ENCODE data around the gene KLHL36. TPM values are rescaled to one million over a fixed set of nuclear protein-coding genes. Genes with fewer than 3 reads are reported as not detected.
"Not testable (repeated sequence)": the region's sequence is repeated elsewhere in the genome, so short reads cannot be mapped to it uniquely, and the experiment has no call there.

KLHL36 gene
- total RNA-seq, 2 experiments from 2014 or later = 31.4 to 32.6 TPM

GRCh38 chr16:84616515-84616914 lies 31.8 kb upstream of the KLHL36 start:
- peak; percentile 51 for DNase-seq
- Mint-ChIP-seq H3K36me3 (ENCODE audit: low read depth) (peaks cover 53% of the 10 kb centered on the region), H3K9me3 (ENCODE audit: insufficient read depth) (no peaks in the 10 kb centered on the region), H3K4me3 (peak overlapping the region; percentile 98), H3K27me3 (ENCODE audit: low read depth) (peaks cover 6% of the 10 kb centered on the region), H3K4me1 (ENCODE audit: low read depth) (peaks cover 63% of the 10 kb centered on the region), H3K27ac (peak overlapping the region; percentile 88)
- peak; percentile 10 for ATAC-seq
- POLR2A ChIA-PET = interaction anchor here (0.6 to 4.4 kb wide), 7 partner anchors 10 to 102 kb away, joined by 3 to 35 read pairs (median 8); no protein-coding TSS in a partner anchor
- CTCF ChIA-PET = interaction anchor here (0.7 to 2.9 kb wide), 8 partner anchors 18 to 123 kb away, joined by 3 to 18 read pairs (median 4); no protein-coding TSS in a partner anchor

DNA sequence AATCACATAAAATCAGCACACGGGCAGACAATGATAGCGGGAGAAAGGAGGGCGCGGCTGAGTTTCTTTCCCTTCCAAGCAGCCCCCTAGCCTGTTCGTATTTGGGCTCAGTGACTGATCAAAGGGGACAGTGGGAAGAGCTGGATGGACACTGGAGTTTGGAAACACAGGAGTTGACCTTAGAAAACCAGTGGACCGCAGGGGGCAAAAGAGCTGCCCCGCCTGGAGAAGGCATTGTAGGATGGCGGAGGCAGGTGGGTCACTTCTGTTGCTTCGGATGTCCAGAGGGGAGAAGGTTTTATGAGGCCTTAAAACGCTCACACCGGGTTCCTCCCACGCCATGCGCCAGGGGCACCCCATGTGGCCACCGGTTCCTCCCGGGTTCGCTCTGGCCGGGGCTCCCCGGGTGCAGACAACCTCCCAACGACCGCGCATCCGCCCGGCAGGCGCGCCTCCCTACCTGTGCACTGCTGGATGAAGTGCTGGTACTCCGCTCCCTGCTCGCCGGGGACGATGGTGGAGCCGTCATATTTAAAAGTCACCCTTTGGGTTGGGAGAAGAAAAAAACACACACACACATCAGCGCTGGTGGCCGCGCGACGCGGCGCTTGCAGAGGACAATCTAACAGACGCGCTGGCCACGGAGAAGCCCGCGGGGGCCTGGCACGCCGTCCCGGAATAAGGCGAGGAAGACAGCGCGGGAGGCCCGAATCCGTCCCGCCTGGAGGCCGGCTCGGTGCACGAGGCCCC lies 31.1 kb upstream of the KLHL36 start:
- H3K4me3 Mint-ChIP-seq = peak overlapping the region; percentile 98
- peaks cover 62% of the 10 kb centered on the region for H3K4me1 Mint-ChIP-seq (ENCODE audit: low read depth)
- ChIA-PET CTCF (interaction anchor here (0.7 to 2.9 kb wide), 9 partner anchors 18 to 122 kb away, joined by 3 to 18 read pairs (median 4); no protein-coding TSS in a partner anchor), POLR2A (interaction anchor here (0.8 to 4.4 kb wide), 9 partner anchors 11 to 110 kb away, joined by 3 to 35 read pairs (median 6); no protein-coding TSS in a partner anchor)
- peaks cover 46% of the 10 kb centered on the region for H3K36me3 Mint-ChIP-seq (ENCODE audit: low read depth)
- ATAC-seq (peak; percentile 57), DNase-seq (peak; percentile 70)
- no peaks in the 10 kb centered on the region for H3K9me3 Mint-ChIP-seq (ENCODE audit: insufficient read depth)
- H3K27ac Mint-ChIP-seq = peak overlapping the region; percentile 88
- H3K27me3 Mint-ChIP-seq (ENCODE audit: low read depth) = peaks cover 6% of the 10 kb centered on the region

DNA sequence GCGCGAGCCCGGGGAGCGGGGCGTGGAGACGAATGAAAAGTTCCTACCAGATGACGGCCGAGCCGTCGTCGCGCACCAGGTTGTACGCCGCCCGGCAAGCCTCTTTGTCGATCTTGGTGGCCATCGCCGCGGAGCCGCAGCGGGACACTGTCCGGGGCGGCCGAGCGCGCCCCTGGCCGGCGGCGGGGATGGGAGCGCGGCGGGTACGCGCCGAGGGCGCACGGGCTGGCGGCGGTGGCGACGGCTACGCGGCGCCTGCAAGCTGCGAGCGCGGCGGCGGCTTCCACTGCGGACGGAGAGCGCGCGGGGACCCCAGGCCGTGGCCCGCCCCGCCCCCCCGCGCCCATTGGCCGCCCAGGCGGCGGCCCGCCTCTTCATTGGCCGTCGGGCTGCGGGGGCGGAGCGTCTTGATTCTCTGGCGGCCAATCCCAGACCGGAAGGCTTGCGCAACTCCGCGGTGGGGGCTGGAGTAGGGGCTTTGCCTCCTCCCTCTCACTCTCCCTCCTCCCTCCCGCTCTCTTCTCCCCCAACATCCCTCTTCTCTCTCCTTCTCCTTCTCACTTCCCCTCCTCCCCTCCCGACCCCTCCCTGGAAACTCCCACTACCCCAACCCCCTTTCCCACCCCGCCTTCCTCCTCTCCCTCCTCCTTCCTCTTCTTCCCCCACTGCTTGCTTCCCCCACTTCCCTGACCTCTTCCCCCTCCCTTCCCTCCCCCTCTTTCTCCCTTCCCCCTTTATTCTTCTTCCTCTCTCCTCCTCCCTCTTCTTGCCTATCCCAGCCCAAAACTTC lies 30.3 kb upstream of the KLHL36 start, which contains the start of gene COTL1:
Gene COTL1, minus strand, starts transcription at position 288 of the 790 bp plus-strand sequence. Its CDS starts 164 bp downstream, at position 124.
- H3K4me1 Mint-ChIP-seq (ENCODE audit: low read depth) = peaks cover 58% of the 10 kb centered on the region
- peak within 1 kb of the TSS; percentile 88 for H3K27ac Mint-ChIP-seq
- H3K27me3 Mint-ChIP-seq (ENCODE audit: low read depth) = peaks cover 6% of the 10 kb centered on the region
- peaks cover 43% of the 10 kb centered on the region for H3K36me3 Mint-ChIP-seq (ENCODE audit: low read depth)
- ATAC-seq = peak; percentile 85
- peak; percentile 97 for DNase-seq
- ChIA-PET POLR2A (interaction anchor here (0.6 to 4.4 kb wide), 6 partner anchors 12 to 566 kb away, joined by 3 to 35 read pairs (median 4); no protein-coding TSS in a partner anchor), CTCF (interaction anchor here (0.7 to 2.3 kb wide), 5 partner anchors 17 to 121 kb away, joined by 3 to 7 read pairs (median 4); no protein-coding TSS in a partner anchor)
- H3K9me3 Mint-ChIP-seq (ENCODE audit: insufficient read depth) = no peaks in the 10 kb centered on the region
- peak within 1 kb of the TSS; percentile 98 for H3K4me3 Mint-ChIP-seq

DNA sequence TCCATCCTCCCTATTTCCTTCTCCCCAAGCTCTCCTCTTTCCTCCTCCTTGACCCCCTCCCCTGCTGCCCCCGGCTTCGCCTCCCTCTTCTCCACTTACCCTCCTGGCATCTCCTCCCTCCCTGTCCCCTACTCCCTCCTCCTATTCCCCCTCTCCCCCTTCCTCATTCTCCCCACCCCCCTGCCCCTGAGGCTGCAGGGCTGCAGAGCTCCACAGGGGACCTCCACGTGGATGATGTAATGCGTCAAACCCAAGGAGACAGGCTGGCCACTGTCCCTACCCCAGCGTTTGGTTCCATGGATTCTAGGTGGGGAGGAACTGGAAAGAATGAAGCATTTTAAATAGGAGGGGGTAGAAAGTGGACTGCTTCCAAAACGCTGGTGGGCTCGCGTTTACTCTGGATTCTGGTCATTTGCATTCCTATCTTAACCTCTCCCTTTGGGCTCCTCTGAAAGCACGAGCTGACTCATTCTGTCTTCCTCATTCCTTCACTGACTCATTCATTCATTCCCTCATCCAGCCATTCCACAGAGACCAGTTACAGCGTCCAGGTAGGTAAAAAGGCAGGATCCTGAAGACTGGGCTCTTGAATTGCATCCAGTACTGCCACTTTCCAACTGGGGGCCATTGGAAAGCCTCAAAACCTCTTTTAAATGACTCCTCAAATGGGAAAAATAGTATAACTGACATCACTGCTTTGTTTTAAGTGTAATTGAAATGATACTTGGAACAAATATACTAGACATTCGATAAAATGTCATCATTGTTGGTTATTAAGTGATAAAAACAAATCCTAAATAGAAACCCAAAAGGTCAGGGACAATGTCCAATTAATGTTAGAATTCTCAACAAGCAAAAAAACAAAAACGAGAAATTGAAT lies 29.5 kb upstream of the KLHL36 start:
- Mint-ChIP-seq H3K4me1 (ENCODE audit: low read depth) (peaks cover 49% of the 10 kb centered on the region), H3K27ac (no peak overlapping the region), H3K9me3 (ENCODE audit: insufficient read depth) (no peaks in the 10 kb centered on the region), H3K27me3 (ENCODE audit: low read depth) (peaks cover 10% of the 10 kb centered on the region), H3K4me3 (peak overlapping the region; percentile 32), H3K36me3 (ENCODE audit: low read depth) (peaks cover 34% of the 10 kb centered on the region)
- ATAC-seq (no peak), DNase-seq (peak; percentile 21)
- CTCF ChIA-PET = interaction anchor here (0.7 to 7.4 kb wide), 9 partner anchors 18 to 121 kb away, joined by 3 to 100 read pairs (median 4); no protein-coding TSS in a partner anchor
- POLR2A ChIA-PET = interaction anchor here (0.6 to 4.4 kb wide), 6 partner anchors 13 to 567 kb away, joined by 3 to 35 read pairs (median 4); no protein-coding TSS in a partner anchor

DNA sequence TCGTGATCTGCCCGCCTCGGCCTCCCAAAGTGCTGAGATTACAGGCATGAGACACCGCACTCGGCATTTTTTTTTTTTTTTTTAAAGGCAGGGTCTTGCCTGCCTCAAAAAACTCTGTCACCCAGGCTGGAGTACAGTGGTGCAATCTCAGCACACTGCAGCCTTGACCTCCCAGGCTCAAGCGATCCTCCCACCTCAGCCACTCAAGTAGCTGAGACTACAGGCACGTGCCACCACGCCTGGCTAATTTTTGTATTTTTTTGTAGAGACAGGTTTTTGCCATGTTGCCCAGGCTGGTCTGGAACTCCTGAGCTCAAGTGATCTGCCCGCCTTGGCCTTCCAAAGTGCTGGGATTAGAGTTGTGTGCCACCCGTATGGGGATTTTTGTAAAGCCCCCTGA lies 27.4 kb upstream of the KLHL36 start:
- DNase-seq; ATAC-seq; H3K27ac Mint-ChIP-seq; H3K9me3 Mint-ChIP-seq (ENCODE audit: insufficient read depth); H3K4me3 Mint-ChIP-seq: not testable (repeated sequence)
- H3K36me3 Mint-ChIP-seq (ENCODE audit: low read depth) = peaks cover 14% of the 10 kb centered on the region
- ChIA-PET CTCF (interaction anchor here (0.7 to 7.4 kb wide), 22 partner anchors 9 to 344 kb away, joined by 3 to 100 read pairs (median 7); no protein-coding TSS in a partner anchor), POLR2A (interaction anchor here (0.8 to 1.3 kb wide), 3 partner anchors 26 to 101 kb away, joined by 3 to 4 read pairs (median 3); no protein-coding TSS in a partner anchor)
- H3K27me3 Mint-ChIP-seq (ENCODE audit: low read depth) = peaks cover 24% of the 10 kb centered on the region
- peaks cover 30% of the 10 kb centered on the region for H3K4me1 Mint-ChIP-seq (ENCODE audit: low read depth)

GRCh38 chr16:84625556-84625955 lies 22.8 kb upstream of the KLHL36 start:
- H3K9me3 Mint-ChIP-seq (ENCODE audit: insufficient read depth) = no peaks in the 10 kb centered on the region
- ATAC-seq (no peak), DNase-seq (no peak)
- no peak overlapping the region for H3K4me3 Mint-ChIP-seq
- ChIA-PET CTCF (interaction anchor here (1.0 to 7.4 kb wide), 3 partner anchors 99 to 114 kb away, joined by 3 to 100 read pairs (median 3); no protein-coding TSS in a partner anchor), POLR2A (no interaction called here)
- no peak overlapping the region for H3K27ac Mint-ChIP-seq
- H3K4me1 Mint-ChIP-seq (ENCODE audit: low read depth) = peaks cover 17% of the 10 kb centered on the region
- H3K36me3 Mint-ChIP-seq (ENCODE audit: low read depth) = no peaks in the 10 kb centered on the region
- peaks cover 23% of the 10 kb centered on the region for H3K27me3 Mint-ChIP-seq (ENCODE audit: low read depth)

DNA sequence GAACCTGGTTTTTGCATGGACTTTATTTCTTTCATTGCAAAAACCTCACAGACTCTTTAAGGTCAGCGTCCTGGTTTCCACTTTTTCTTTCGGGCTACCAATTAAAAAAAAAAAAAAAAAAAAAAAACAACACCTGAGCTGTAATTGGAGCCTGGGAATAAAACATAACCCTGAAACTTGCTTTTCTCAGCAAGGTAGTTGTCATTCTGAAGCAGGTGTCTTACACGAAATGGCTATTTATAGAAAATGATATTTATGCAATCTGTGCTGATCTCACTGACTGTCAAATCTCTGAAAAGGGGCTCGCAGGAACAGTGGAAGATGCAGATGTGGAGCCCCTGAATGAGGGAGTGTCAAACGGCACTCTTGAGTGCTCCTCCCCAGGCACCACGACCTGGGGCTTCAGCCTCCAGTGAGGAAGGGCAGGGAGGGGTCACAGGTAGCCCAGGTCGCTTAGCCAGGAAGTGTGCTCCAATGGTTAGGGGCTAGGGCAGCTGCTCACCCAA lies 20.0 kb upstream of the KLHL36 start:
- ATAC-seq (no peak), DNase-seq (no peak)
- ChIA-PET POLR2A (interaction anchor here (1.5 kb wide), 1 partner anchor 20 kb away, joined by 3 read pairs; the partner anchor contains the start of gene KLHL36), CTCF (interaction anchor here (1.6 to 2.1 kb wide), 2 partner anchors 9 to 98 kb away, joined by 5 to 11 read pairs; no protein-coding TSS in a partner anchor)
- H3K9me3 Mint-ChIP-seq (ENCODE audit: insufficient read depth) = no peaks in the 10 kb centered on the region
- peaks cover 33% of the 10 kb centered on the region for H3K27me3 Mint-ChIP-seq (ENCODE audit: low read depth)
- H3K4me1 Mint-ChIP-seq (ENCODE audit: low read depth) = peaks cover 27% of the 10 kb centered on the region
- H3K27ac Mint-ChIP-seq = no peak overlapping the region
- no peaks in the 10 kb centered on the region for H3K36me3 Mint-ChIP-seq (ENCODE audit: low read depth)
- no peak overlapping the region for H3K4me3 Mint-ChIP-seq

- H3K4me3 Mint-ChIP-seq = no peak overlapping the region
- ChIA-PET POLR2A (no interaction called here), CTCF (interaction anchor here (0.7 to 2.1 kb wide), 3 partner anchors 9 to 109 kb away, joined by 3 to 11 read pairs (median 6); no protein-coding TSS in a partner anchor)
- no peaks in the 10 kb centered on the region for H3K9me3 Mint-ChIP-seq (ENCODE audit: insufficient read depth)
- H3K36me3 Mint-ChIP-seq (ENCODE audit: low read depth) = no peaks in the 10 kb centered on the region
- H3K27me3 Mint-ChIP-seq (ENCODE audit: low read depth) = peaks cover 33% of the 10 kb centered on the region
- ATAC-seq (peak; percentile 28), DNase-seq (no peak)
- peaks cover 27% of the 10 kb centered on the region for H3K4me1 Mint-ChIP-seq (ENCODE audit: low read depth)
- H3K27ac Mint-ChIP-seq = no peak overlapping the region
Observed at GRCh38 chr16:84629580-84629979, 18.7 kb upstream of the KLHL36 start.

GRCh38 chr16:84630009-84630408 lies 18.3 kb upstream of the KLHL36 start:
- Mint-ChIP-seq H3K4me3 (no peak overlapping the region), H3K36me3 (ENCODE audit: low read depth) (no peaks in the 10 kb centered on the region), H3K27me3 (ENCODE audit: low read depth) (peaks cover 33% of the 10 kb centered on the region), H3K27ac (no peak overlapping the region), H3K9me3 (ENCODE audit: insufficient read depth) (no peaks in the 10 kb centered on the region), H3K4me1 (ENCODE audit: low read depth) (peaks cover 27% of the 10 kb centered on the region)
- POLR2A ChIA-PET = no interaction called here
- DNase-seq = no peak
- ATAC-seq = no peak
- CTCF ChIA-PET = interaction anchor here (0.7 to 2.1 kb wide), 4 partner anchors 7 to 108 kb away, joined by 3 to 11 read pairs (median 4); no protein-coding TSS in a partner anchor

- H3K4me1 Mint-ChIP-seq (ENCODE audit: low read depth) = peaks cover 27% of the 10 kb centered on the region
- H3K36me3 Mint-ChIP-seq (ENCODE audit: low read depth) = no peaks in the 10 kb centered on the region
- H3K4me3 Mint-ChIP-seq = peak overlapping the region; percentile 58
- CTCF ChIA-PET = interaction anchor here (0.7 to 1.6 kb wide), 3 partner anchors 8 to 108 kb away, joined by 3 to 6 read pairs (median 3); no protein-coding TSS in a partner anchor
- no peak overlapping the region for H3K27ac Mint-ChIP-seq
- DNase-seq (no peak), ATAC-seq (peak; percentile 37)
- no peaks in the 10 kb centered on the region for H3K9me3 Mint-ChIP-seq (ENCODE audit: insufficient read depth)
- POLR2A ChIA-PET = no interaction called here
- H3K27me3 Mint-ChIP-seq (ENCODE audit: low read depth) = peaks cover 32% of the 10 kb centered on the region
Observed at GRCh38 chr16:84630446-84631152, 17.7 kb upstream of the KLHL36 start.

Data from activated CD8-positive, alpha-beta T cell treated with anti-CD3 and anti-CD28 coated beads, Interleukin-2, amount 10 ng/mL, durations not matched to agents 7 days and 5 days (primary cell).